HCT116 (cell line): ENCODE results near the gene HAPLN2. TPM values are rescaled to one million over a fixed set of nuclear protein-coding genes. Genes with fewer than 3 reads are reported as not detected.

Experiments
- ATAC-seq: fragments of 200-7000 bp; cut with Tn5 transposase; 2 replicates; pipeline ENCODE4 v1.9.1; 2020; ENCODE audit warnings: mild to moderate bottlenecking, moderate library complexity
- BruUV-seq: library from RNA; stranded (reverse); fragments of 400-500 nt; replicated peaks from 2 replicates; lab custom pipeline; 2021; lab: Mats Ljungman, UMichigan
- CTCF ChIA-PET: fragments of 300-600 bp; sonication (Branson Sonifier 250); formaldehyde crosslinking; loops from one replicate; lab custom pipeline; 2021; ENCODE audit warnings: antibody characterized with exemption; lab: Charles Lee
- POLR2A ChIA-PET: fragments of 300-600, 350-600 bp; sonication (Branson Sonifier 250); formaldehyde crosslinking; loops from one replicate; lab custom pipeline; 2021; ENCODE audit warnings: antibody characterized with exemption; lab: Charles Lee
- RAD21 ChIA-PET, 2 experiments: fragments of 300-600 bp; sonication (Branson Sonifier 250); formaldehyde crosslinking; loops; one replicate each; lab custom pipeline; 2023; ENCODE audit warnings: low total read pairs in 2 of 2; ENCODE audit not compliant: uncharacterized antibody in 2 of 2, unreplicated experiment in 2 of 2, low non-redundant PET in 1 of 2; lab: Charles Lee
- DNase-seq: peaks from one replicate; pipeline ENCODE4 v3.0.0-alpha.2; 2010; ENCODE audit warnings: low read depth, low spot score
- H2AFZ ChIP-seq: fragments of 200-600 bp; shearing (Covaris generic), sonication (generic); 2 replicates; pipeline ENCODE4 v1.6.1; 2017; ENCODE audit warnings: low read depth, mixed run types, mixed read lengths, antibody characterized with exemption, low read length; ENCODE audit not compliant: poor library complexity, severe bottlenecking
- H3K27ac ChIP-seq: 2 replicates; pipeline ENCODE4 v1.5.1; 2012; ENCODE audit warnings: low read depth, low read length
- H3K27me3 ChIP-seq: fragments of 200-600 bp; sonication (generic); 2 replicates; pipeline ENCODE4 v1.6.1; 2016; ENCODE audit warnings: mixed run types, low read length, mixed read lengths; ENCODE audit not compliant: insufficient read depth
- H3K36me3 ChIP-seq, 2 experiments: fragments of 200-500 bp in 1 of 2; fragments of 200-600 bp in 1 of 2; sonication (Bioruptor generic) in 1 of 2; sonication (generic) in 1 of 2; 2 replicates each; pipeline versions ENCODE4 v1.5.1 to v1.6.1; 2014 to 2016; ENCODE audit warnings: low read length in 2 of 2, inconsistent platforms in 1 of 2, mixed read lengths in 1 of 2, mixed run types in 1 of 2; ENCODE audit not compliant: insufficient read depth in 2 of 2, control insufficient read depth in 1 of 2
- H3K4me1 ChIP-seq, 2 experiments: fragments of 200-600 bp in 1 of 2; sonication (generic) in 1 of 2; 2 replicates each; pipeline versions ENCODE4 v1.5.1 to v1.6.1; 2012 to 2017; ENCODE audit warnings: low read length in 2 of 2, inconsistent platforms in 1 of 2, mild to moderate bottlenecking in 1 of 2, mixed read lengths in 1 of 2, mixed run types in 1 of 2, moderate library complexity in 1 of 2; ENCODE audit not compliant: insufficient read depth in 2 of 2, control insufficient read depth in 1 of 2
- H3K4me2 ChIP-seq: fragments of 200-600 bp; sonication (generic); 2 replicates; pipeline ENCODE4 v1.6.1; 2017; ENCODE audit warnings: mixed run types, low read length, mixed read lengths
- H3K4me3 ChIP-seq, 2 experiments: fragments of 200-600 bp in 1 of 2; sonication (generic) in 1 of 2; replicated peaks in 1 of 2; 2 replicates each; pipeline ENCODE4 v1.5.1; 2011 to 2016; ENCODE audit warnings: low read length in 2 of 2, control low read depth in 1 of 2, low read depth in 1 of 2, mild to moderate bottlenecking in 1 of 2, mixed read lengths in 1 of 2, mixed run types in 1 of 2
- H3K79me2 ChIP-seq: fragments of 200-600 bp; sonication (generic); 2 replicates; pipeline ENCODE4 v1.6.1; 2017; ENCODE audit warnings: mild to moderate bottlenecking, mixed run types, low read length, moderate library complexity, mixed read lengths; ENCODE audit not compliant: insufficient read depth
- H3K9ac ChIP-seq: fragments of 200-600 bp; sonication (generic); 2 replicates; pipeline ENCODE4 v1.6.1; 2016; ENCODE audit warnings: low read length, mixed read lengths
- H3K9me2 ChIP-seq: fragments of 200-600 bp; sonication (generic), shearing (Covaris generic); 2 replicates; pipeline ENCODE4 v1.6.1; 2017; ENCODE audit warnings: mixed run types, mild to moderate bottlenecking, moderate library complexity; ENCODE audit not compliant: insufficient read depth
- H3K9me3 ChIP-seq, 2 experiments: fragments of 200-500 bp in 1 of 2; fragments of 200-600 bp in 1 of 2; sonication (Bioruptor generic) in 1 of 2; sonication (generic) in 1 of 2; 2 replicates each; pipeline ENCODE4 v1.6.1; 2014 to 2017; ENCODE audit warnings: low read length in 2 of 2, mixed read lengths in 2 of 2, inconsistent platforms in 1 of 2, low read depth in 1 of 2, mild to moderate bottlenecking in 1 of 2, mixed run types in 1 of 2, moderate library complexity in 1 of 2; ENCODE audit not compliant: control insufficient read depth in 1 of 2, insufficient read depth in 1 of 2
- H4K20me1 ChIP-seq: fragments of 200-600 bp; sonication (generic), shearing (Covaris generic); 2 replicates; pipeline ENCODE4 v1.6.1; 2017; ENCODE audit warnings: mixed run types, mild to moderate bottlenecking, moderate library complexity; ENCODE audit not compliant: insufficient read depth
- CBX3 ChIP-seq: IDR thresholded peaks from 2 replicates; pipeline ENCODE4 v1.6.1; 2012; ENCODE audit warnings: low read depth
- CTCF ChIP-seq, 3 experiments: fragments of 200-600 bp in 1 of 3; sonication (generic) in 1 of 3; IDR thresholded peaks in 2 of 3; conservative IDR thresholded peaks in 1 of 3; 2 replicates each; pipeline ENCODE4 v1.5.1; 2012 to 2017; ENCODE audit warnings: low read depth in 2 of 3, low read length in 2 of 3, antibody characterized with exemption in 1 of 3, borderline replicate concordance in 1 of 3, control low read depth in 1 of 3, mild to moderate bottlenecking in 1 of 3, mixed read lengths in 1 of 3, mixed run types in 1 of 3, moderate library complexity in 1 of 3; ENCODE audit not compliant: insufficient read depth in 1 of 3
- ELF1 ChIP-seq: IDR thresholded peaks from 2 replicates; pipeline ENCODE4 v1.6.1; 2012; ENCODE audit warnings: low read depth, borderline replicate concordance
- EZH2 ChIP-seq: fragments of 200-600 bp; sonication (generic); IDR thresholded peaks from 2 replicates; pipeline ENCODE4 v1.6.1; 2017; ENCODE audit warnings: antibody characterized with exemption, mixed run types
- EZH2phosphoT487 ChIP-seq: fragments of 200-600 bp; IDR thresholded peaks from 2 replicates; pipeline ENCODE4 v1.6.1; 2018; ENCODE audit warnings: antibody characterized with exemption, borderline replicate concordance
- JUND ChIP-seq: IDR thresholded peaks from 2 replicates; pipeline ENCODE4 v1.6.1; 2012
- MAX ChIP-seq: IDR thresholded peaks from 2 replicates; pipeline ENCODE4 v1.6.1; 2012
- POLR2A ChIP-seq: IDR thresholded peaks from 2 replicates; pipeline ENCODE4 v1.7.0; 2011; ENCODE audit warnings: borderline replicate concordance; ENCODE audit not compliant: insufficient read depth, insufficient read length; ENCODE audit errors: extremely low read depth
- RAD21 ChIP-seq: IDR thresholded peaks from 2 replicates; pipeline ENCODE4 v1.6.1; 2012; ENCODE audit warnings: low read depth, mild to moderate bottlenecking
- SP1 ChIP-seq: IDR thresholded peaks from 2 replicates; pipeline ENCODE4 v1.6.1; 2012; ENCODE audit warnings: low read depth
- TCF7L2 ChIP-seq: IDR thresholded peaks from 2 replicates; pipeline ENCODE4 v1.7.0; 2011; ENCODE audit warnings: borderline replicate concordance, inconsistent platforms; ENCODE audit not compliant: insufficient read depth, insufficient read length; ENCODE audit errors: extremely low read depth
- YY1 ChIP-seq: IDR thresholded peaks from 2 replicates; pipeline ENCODE4 v1.6.1; 2011; ENCODE audit warnings: low read length, low read depth, moderate library complexity, mild to moderate bottlenecking; ENCODE audit not compliant: insufficient replicate concordance; ENCODE audit errors: extremely low read depth
- ZBTB33 ChIP-seq: IDR thresholded peaks from 2 replicates; pipeline ENCODE4 v1.6.1; 2011; ENCODE audit warnings: mild to moderate bottlenecking, low read length, moderate library complexity; ENCODE audit not compliant: insufficient replicate concordance; ENCODE audit errors: extremely low read depth
- ZFX ChIP-seq: fragments of 450-650 bp; IDR thresholded peaks from 2 replicates; pipeline ENCODE4 v1.6.1; 2017
- ZNF274 ChIP-seq: fragments of 200-500 bp; sonication (Bioruptor generic); IDR thresholded peaks from 2 replicates; pipeline ENCODE4 v1.6.1; 2014; ENCODE audit warnings: mild to moderate bottlenecking, low read depth, low read length, inconsistent platforms
- intact Hi-C: fragments of 100-400 bp; cut with micrococcal nuclease; formaldehyde crosslinking; loops from 2 replicates; pipeline ENCODE4 v1.10.0; 2022
- total RNA-seq: library from RNA; stranded (reverse); gene quantifications from one replicate; pipeline ENCODE4 v1.2.1, GENCODE V29; 2021; ENCODE audit not compliant: unreplicated experiment

HAPLN2 gene
- total RNA-seq, 1 experiment from 2014 or later = 0.54 TPM

GRCh38 chr1:156645666-156646065 is 26.5 kb downstream of the HAPLN2 start (continued):
- no peak for TF ChIP-seq YY1

GRCh38 chr1:156646738-156647211 is 27.6 kb downstream of the HAPLN2 start:
- H3K4me2 ChIP-seq = no peak overlapping the region
- no peak for TF ChIP-seq CBX3
- no peak for TF ChIP-seq SP1
- TF ChIP-seq ZFX = no peak
- TF ChIP-seq POLR2A = no peak
- TF ChIP-seq JUND = no peak
- DNase-seq = no peak
- H3K36me3 ChIP-seq = peaks cover 43 to 79% of the 10 kb centered on the region in 2 experiments
- peaks cover 39% of the 10 kb centered on the region for H3K79me2 ChIP-seq
- intact Hi-C loops = no loop called here
- no peak overlapping the region for H2AFZ ChIP-seq
- no TSS peak for BruUV-seq
- CTCF ChIA-PET = no interaction called here
- no peaks in the 10 kb centered on the region for H3K9me2 ChIP-seq
- H3K9me3 ChIP-seq = no peaks in the 10 kb centered on the region
- H4K20me1 ChIP-seq = no peaks in the 10 kb centered on the region
- no peak overlapping the region for H3K9ac ChIP-seq
- H3K4me3 ChIP-seq = no peak overlapping the region
- H3K4me1 ChIP-seq = no peaks in the 10 kb centered on the region
- H3K27ac ChIP-seq = no peak overlapping the region
- POLR2A ChIA-PET = no interaction called here
- no peak for ATAC-seq
- no peaks in the 10 kb centered on the region for H3K27me3 ChIP-seq
- RAD21 ChIA-PET = no interaction called here

- H4K20me1 ChIP-seq = no peaks in the 10 kb centered on the region
- CTCF ChIA-PET = no interaction called here
- TF ChIP-seq MAX (no peak), ZBTB33 (no peak), RAD21 (no peak), TCF7L2 (no peak), YY1 (no peak), ZNF274 (no peak), ELF1 (no peak), POLR2A (no peak), EZH2 (no peak), EZH2phosphoT487 (no peak), CBX3 (no peak), CTCF (IDR thresholded peaks at IDR 0.05 in 2 of 3, conservative IDR thresholded peaks at IDR 0.05 in 1 of 3; ENCODE audit: borderline replicate concordance in 1 of 3, insufficient read depth in 1 of 3, low read depth in 2 of 3, low read length in 2 of 3) (no peak), JUND (no peak), ZFX (no peak)
These were observed 28.1 kb downstream of the HAPLN2 start for GRCh38 chr1:156647351-156647750.

More at GRCh38 chr1:156647351-156647750, 28.1 kb downstream of the HAPLN2 start:
- no peak overlapping the region for H3K4me2 ChIP-seq
- H3K9me3 ChIP-seq = no peaks in the 10 kb centered on the region
- no peaks in the 10 kb centered on the region for H3K27me3 ChIP-seq
- H3K4me3 ChIP-seq = no peak overlapping the region
- no peak for ATAC-seq
- H3K9me2 ChIP-seq = no peaks in the 10 kb centered on the region
- intact Hi-C loops = no loop called here
- no peak for DNase-seq
- H3K4me1 ChIP-seq = no peaks in the 10 kb centered on the region
- ChIA-PET POLR2A (no interaction called here), RAD21 (no interaction called here)
- peaks cover 43 to 80% of the 10 kb centered on the region in 2 experiments for H3K36me3 ChIP-seq
- no peak overlapping the region for H2AFZ ChIP-seq
- H3K9ac ChIP-seq = no peak overlapping the region
- BruUV-seq = no TSS peak
- H3K27ac ChIP-seq = no peak overlapping the region
- peaks cover 44% of the 10 kb centered on the region for H3K79me2 ChIP-seq
